Heart left ventricle (tissue), 16 donors: ENCODE results near the gene RAC3. TPM values are rescaled to one million over a fixed set of nuclear protein-coding genes. Genes with fewer than 3 reads are reported as not detected.

Source experiments
- ATAC-seq, 4 donors: fragments of 200-7000 bp; cut with Tn5 transposase; one replicate each; pipeline ENCODE4 v1.9.1; 2020 to 2022; ENCODE audit warnings: moderate library complexity in 4 of 4, mild to moderate bottlenecking in 3 of 4, moderate number of reproducible peaks in 1 of 4
- DNase-seq, 5 donors: peaks; one replicate each; pipeline ENCODE4 v3.0.0-alpha.2; 2020
- H3K27ac ChIP-seq, 12 donors: fragments of 200-600 bp; sonication (generic) in 4 of 12; one replicate each; pipeline versions ENCODE4 v1.5.0 to v1.8.0; 2016 to 2022; ENCODE audit warnings: mild to moderate bottlenecking in 2 of 12
- H3K27me3 ChIP-seq, 9 donors: fragments of 200-600 bp; sonication (generic) in 2 of 9; one replicate each; pipeline versions ENCODE4 v1.5.1 to v1.8.0; 2016 to 2022; ENCODE audit warnings: mild to moderate bottlenecking in 3 of 9
- H3K36me3 ChIP-seq, 9 donors: fragments of 200-600 bp; sonication (generic) in 2 of 9; one replicate each; pipeline versions ENCODE4 v1.5.0 to v1.8.0; 2018 to 2022; ENCODE audit warnings: mild to moderate bottlenecking in 2 of 9
- H3K4me1 ChIP-seq, 12 donors: fragments of 200-600 bp; sonication (generic) in 4 of 12; one replicate each; pipeline versions ENCODE4 v1.5.0 to v1.8.0; 2016 to 2022; ENCODE audit warnings: mild to moderate bottlenecking in 3 of 12
- H3K4me3 ChIP-seq, 12 donors: fragments of 200-600 bp; sonication (generic) in 4 of 12; one replicate each; pipeline versions ENCODE4 v1.5.0 to v1.8.0; 2017 to 2022; ENCODE audit warnings: mild to moderate bottlenecking in 9 of 12, moderate library complexity in 4 of 12
- H3K9me3 ChIP-seq, 12 donors: fragments of 200-600 bp; sonication (generic) in 4 of 12; one replicate each; pipeline versions ENCODE4 v1.5.0 to v1.8.0; 2016 to 2022; ENCODE audit warnings: mild to moderate bottlenecking in 1 of 12
- POLR2A ChIP-seq, 2 donors: fragments of 450-650 bp; IDR thresholded peaks; one replicate each; pipeline ENCODE4 v1.6.1; 2017; ENCODE audit warnings: antibody characterized with exemption in 2 of 2, mild to moderate bottlenecking in 2 of 2, moderate library complexity in 2 of 2
- WGBS, 4 donors: extraction: QIAGEN DNeasy Blood & Tissue Kit in 2 of 4; methylation state at CpG; one replicate each; pipeline versions ENCODE4 v1.1.5 to v1.1.7; 2013 to 2018; 5-methylcytosine and 5-hydroxymethylcytosine counted together
- intact Hi-C, 10 donors: fragments of 100-400 bp; cut with DNase I; formaldehyde crosslinking; loops; one replicate each; pipeline versions ENCODE4 v1.11.1 to v1.14.2; 2022
- polyA plus RNA-seq, 2 donors: library from polyadenylated mRNA; stranded (reverse); fragments of 200-250 nt; gene quantifications; one replicate each; pipeline ENCODE4 v1.2.3, GENCODE V29; 2013
- total RNA-seq, 9 donors: library from RNA; depleted of rRNA in 2 of 9; stranded (reverse); fragments of >200 nt in 2 of 9; fragmentation: NEBNext Ultra II Directional in 3 of 9; extraction: Animal tissue kit (Norgen Biotek cat#: 25700) in 3 of 9; gene quantifications; one replicate each; pipeline versions ENCODE4 v1.1.0 to v1.2.4, GENCODE V29; 2016 to 2023
- TF ChIP-seq, protein P1 (sequence below), 12 donors: fragments of 200-600 bp; sonication (generic) in 4 of 12; IDR thresholded peaks; one replicate each; pipeline versions ENCODE4 v1.5.0 to v1.8.0; 2018 to 2022; ENCODE audit warnings: antibody characterized with exemption in 12 of 12, mild to moderate bottlenecking in 5 of 12
- donor health status: ischemic (EF 13 %, LVEDD 7.1; RV severe dilation, severe dysfunction).
- donor health status: healthy with polysubstance abuse.
- donor health status: DM: no; HTN: yes; CAD: no.
- donor health status: DM: no; HTN: no; CAD: no.
- donor health status: ischemic (EF 25% LVEDD 6.9; RV normal size, moderate dysfunction).
- donor health status: ischemic (EF 25% LVEDD 5.7; RV mildly dilated, moderate dysfunction).
- donor health status: healthy.
- donor health status: DM: yes; HTN: yes; CAD: no.
- donor health status: ischemic (EF 35%, LVEDD 5.7; RV mildly dilated, moderate dysfunction).
- donor health status: nonischemic (EF 11% LVEDD 7.7; RV severe dilation, severe dysfunction).
- donor health status: DM: yes; HTN: yes; CAD: no.
- donor health status: PGD.
- donor health status: ischemic (EF 29% LVEDD 5.4; RV normal size, mild dysfunction).
- donor health status: nonischemic (EF 23%, LVEDD 6.1; RV moderate dilation, normal function).

Gene RAC3
- total and polyA plus RNA-seq, 11 donors, result 0.76 to 2.6 (median 1.5) TPM

DNA sequence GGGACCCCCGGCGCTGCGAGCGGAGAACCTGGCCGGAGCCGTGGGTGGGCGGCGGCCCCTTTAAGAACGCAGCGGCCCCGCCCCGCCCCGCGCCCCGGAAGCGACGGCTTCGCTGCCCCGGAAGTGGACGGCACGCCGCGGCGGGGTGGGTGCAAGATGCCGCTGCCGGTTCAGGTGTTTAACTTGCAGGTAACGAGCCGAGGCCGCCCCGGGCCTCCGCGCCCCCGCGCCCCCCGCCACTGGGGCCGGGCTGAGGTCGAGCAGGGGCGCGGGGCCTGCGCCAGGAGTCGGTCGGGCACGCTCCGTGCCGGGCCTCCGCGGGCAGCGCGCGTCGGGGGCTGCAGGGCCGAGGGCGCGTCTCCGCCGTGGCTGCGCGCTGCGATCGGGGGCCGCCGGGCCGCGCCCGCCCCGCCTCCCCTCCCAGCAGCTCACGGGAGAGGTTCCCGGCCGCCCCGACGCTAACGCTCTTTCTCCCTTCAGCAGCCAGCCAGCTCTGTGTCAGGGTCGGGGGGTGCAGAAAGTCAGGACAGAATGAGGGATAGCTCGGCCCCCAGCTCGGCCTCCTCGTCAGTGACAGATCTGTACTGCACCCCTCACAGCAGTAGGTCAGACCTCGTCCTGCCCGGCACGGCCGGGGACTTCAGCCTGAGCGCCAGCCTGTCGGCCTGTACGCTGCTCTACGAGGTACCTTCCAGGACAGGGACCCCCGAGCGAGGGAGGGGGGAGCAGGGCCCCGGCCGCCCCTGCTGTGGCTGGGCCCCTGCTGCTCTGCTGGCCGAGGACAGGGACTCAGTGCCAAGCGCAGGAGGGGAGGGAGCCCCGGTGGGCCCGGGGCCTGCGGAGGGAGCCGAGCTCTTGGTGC lies 20.5 kb downstream of the RAC3 start, which contains the start of the genes GPS1 and RFNG:
TSS of gene GPS1 (plus strand) at position 123 of the 862 bp plus-strand sequence. CDS start at position 157, 34 bp downstream.
TSS of gene RFNG (minus strand) at position 36 of the 862 bp plus-strand sequence. CDS start 45 bp downstream, outside the sequence.
- 1 to 7% (median 1%) methylated on average over 5 to 94 of the region's 94 CpGs for WGBS, 4 donors
- Histone ChIP-seq H3K4me3 (peak within 1 kb of the TSS; percentile 63 to 96 (median 82)), H3K9me3 (no peaks in the 10 kb centered on the region), H3K27me3 (no peaks in the 10 kb centered on the region), H3K36me3 (peaks cover 0 to 68% (median 36%) of the 10 kb centered on the region in 9 donors), H3K27ac (peak within 1 kb of the TSS in 10 of 12 donors; percentile 38 to 72 (median 59)), H3K4me1 (peaks cover 3 to 38% (median 24%) of the 10 kb centered on the region in 12 donors)
- peak in 3 of 4 donors; percentile 66 to 75 (median 70) for ATAC-seq
- intact Hi-C loops, result no loop called here
- TF ChIP-seq POLR2A (IDR thresholded peaks at IDR 0.05), result peak; percentile 9 to 47
- TF ChIP-seq, protein P1, sequence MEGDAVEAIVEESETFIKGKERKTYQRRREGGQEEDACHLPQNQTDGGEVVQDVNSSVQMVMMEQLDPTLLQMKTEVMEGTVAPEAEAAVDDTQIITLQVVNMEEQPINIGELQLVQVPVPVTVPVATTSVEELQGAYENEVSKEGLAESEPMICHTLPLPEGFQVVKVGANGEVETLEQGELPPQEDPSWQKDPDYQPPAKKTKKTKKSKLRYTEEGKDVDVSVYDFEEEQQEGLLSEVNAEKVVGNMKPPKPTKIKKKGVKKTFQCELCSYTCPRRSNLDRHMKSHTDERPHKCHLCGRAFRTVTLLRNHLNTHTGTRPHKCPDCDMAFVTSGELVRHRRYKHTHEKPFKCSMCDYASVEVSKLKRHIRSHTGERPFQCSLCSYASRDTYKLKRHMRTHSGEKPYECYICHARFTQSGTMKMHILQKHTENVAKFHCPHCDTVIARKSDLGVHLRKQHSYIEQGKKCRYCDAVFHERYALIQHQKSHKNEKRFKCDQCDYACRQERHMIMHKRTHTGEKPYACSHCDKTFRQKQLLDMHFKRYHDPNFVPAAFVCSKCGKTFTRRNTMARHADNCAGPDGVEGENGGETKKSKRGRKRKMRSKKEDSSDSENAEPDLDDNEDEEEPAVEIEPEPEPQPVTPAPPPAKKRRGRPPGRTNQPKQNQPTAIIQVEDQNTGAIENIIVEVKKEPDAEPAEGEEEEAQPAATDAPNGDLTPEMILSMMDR (IDR thresholded peaks at IDR 0.05), result no peak
- DNase-seq, result peak; percentile 79 to 90 (median 85)

DNA sequence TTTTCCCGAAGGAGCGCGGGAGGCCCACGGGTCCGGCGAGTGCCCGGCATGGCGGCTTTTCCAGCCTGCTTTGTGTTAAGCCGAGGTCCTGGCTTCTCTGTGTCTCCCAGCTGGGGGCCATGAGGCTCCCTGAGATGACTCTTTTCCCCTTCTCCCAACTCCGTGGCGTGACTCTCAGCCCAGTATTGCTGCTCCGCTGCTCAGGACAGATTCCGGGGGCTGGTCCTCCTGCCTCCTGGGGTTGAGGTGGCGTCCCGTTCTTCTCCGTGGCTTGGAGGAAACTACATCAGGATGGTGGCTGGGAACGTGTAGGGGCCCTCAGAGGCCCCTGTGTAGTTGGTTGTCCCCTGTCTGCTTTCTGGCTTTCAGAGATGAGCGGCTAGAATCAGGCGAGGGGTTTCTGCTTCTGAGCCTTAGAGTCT lies 21.2 kb downstream of the RAC3 start:
- peak overlapping the region; percentile 63 to 96 (median 82) for H3K4me3 ChIP-seq
- no peaks in the 10 kb centered on the region for H3K27me3 ChIP-seq
- H3K9me3 ChIP-seq, result no peaks in the 10 kb centered on the region
- H3K36me3 ChIP-seq, result peaks cover 0 to 68% (median 43%) of the 10 kb centered on the region in 9 donors
- 15 to 27% (median 25%) methylated on average over 17 to 19 of the region's 19 CpGs for WGBS, 4 donors
- H3K27ac ChIP-seq, result peak overlapping the region in 5 of 12 donors; percentile 9 to 67 (median 58)
- TF ChIP-seq POLR2A (IDR thresholded peaks at IDR 0.05), result no peak
- TF ChIP-seq, protein P1 (IDR thresholded peaks at IDR 0.05), result no peak
- intact Hi-C loops, result no loop called here
- DNase-seq (no peak), ATAC-seq (no peak)
- peaks cover 3 to 38% (median 24%) of the 10 kb centered on the region in 12 donors for H3K4me1 ChIP-seq

DNA sequence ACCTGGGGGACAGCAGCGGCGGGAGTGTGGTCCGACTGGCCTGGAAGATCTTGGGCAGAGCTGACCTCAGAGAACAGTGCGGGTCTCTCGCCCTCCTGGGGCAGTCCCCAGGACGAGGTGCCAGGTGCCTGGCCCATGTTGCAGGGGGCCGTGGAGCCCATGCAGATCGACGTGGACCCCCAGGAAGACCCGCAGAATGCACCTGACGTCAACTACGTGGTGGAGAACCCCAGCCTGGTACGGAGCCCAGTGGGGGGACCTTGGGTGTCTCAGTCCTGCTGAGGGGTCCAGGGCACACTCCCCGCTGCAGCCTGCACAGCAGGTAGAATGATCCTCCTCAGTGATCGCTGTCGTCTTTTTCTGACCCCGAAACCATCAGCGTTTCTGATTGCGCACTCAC lies 21.7 kb downstream of the RAC3 start:
- DNase-seq (peak in 2 of 5 donors; percentile 27 to 37), ATAC-seq (no peak)
- Histone ChIP-seq H3K27me3 (no peaks in the 10 kb centered on the region), H3K36me3 (peaks cover 0 to 68% (median 48%) of the 10 kb centered on the region in 9 donors), H3K4me1 (peaks cover 3 to 38% (median 24%) of the 10 kb centered on the region in 12 donors), H3K9me3 (no peaks in the 10 kb centered on the region), H3K27ac (no peak overlapping the region), H3K4me3 (peak overlapping the region in 7 of 12 donors; percentile 63 to 96 (median 82))
- TF ChIP-seq POLR2A (IDR thresholded peaks at IDR 0.05), result no peak
- TF ChIP-seq, protein P1 (IDR thresholded peaks at IDR 0.05), result no peak
- intact Hi-C loops, result no loop called here
- 90 to 93% (median 90%) methylated on average over 8 to 19 of the region's 19 CpGs for WGBS, 4 donors
